IMR-90 (cell line): ENCODE measurements around the gene PIK3R4. TPM values are rescaled to one million over a fixed set of nuclear protein-coding genes. Genes with fewer than 3 reads are reported as not detected.
A peak's percentile ranks its signal among the peaks of the same experiment; 100 is the strongest.

Experiments used
- ATAC-seq: fragments of 200-7000 bp; cut with Tn5 transposase; 2 replicates; pipeline ENCODE4 v1.9.1; 2020; ENCODE audit warnings: low read depth, mild to moderate bottlenecking, moderate library complexity
- BruUV-seq: library from RNA; stranded (reverse); fragments of 400-500 nt; replicated peaks from 2 replicates; lab custom pipeline; 2021; lab: Mats Ljungman, UMichigan
- CTCF ChIA-PET: fragments of 300-600 bp; formaldehyde crosslinking; extraction: SDS; loops from one replicate; lab custom pipeline; 2021; ENCODE audit warnings: antibody characterized with exemption; lab: Yijun Ruan, JAX
- POLR2A ChIA-PET: fragments of 300-600 bp; sonication (Branson Sonifier 250); formaldehyde crosslinking; loops from one replicate; lab custom pipeline; 2022; ENCODE audit warnings: antibody characterized with exemption; ENCODE audit not compliant: unreplicated experiment; lab: Charles Lee
- DNase-seq: peaks from one replicate; pipeline ENCODE4 v3.0.0; 2013
- H2AFZ ChIP-seq: replicated peaks from 2 replicates; pipeline ENCODE3; 2013; ENCODE audit warnings: low read length, mild to moderate bottlenecking; ENCODE audit not compliant: poor library complexity
- H2AK5ac ChIP-seq: 2 replicates; pipeline ENCODE4 v1.6.1; 2013; ENCODE audit warnings: low read depth, low read length, inconsistent platforms
- H2AK9ac ChIP-seq: replicated peaks from 2 replicates; pipeline ENCODE3; 2013; ENCODE audit warnings: mild to moderate bottlenecking, low read depth, low read length, moderate library complexity; ENCODE audit not compliant: poor library complexity
- H2BK120ac ChIP-seq: 2 replicates; pipeline ENCODE4 v1.6.1; 2013; ENCODE audit warnings: low read depth, low read length, inconsistent platforms
- H2BK15ac ChIP-seq: 3 replicates; pipeline ENCODE4 v1.6.1; 2013; ENCODE audit warnings: low read depth, low read length, inconsistent platforms
- H2BK20ac ChIP-seq: 2 replicates; pipeline ENCODE4 v1.6.1; 2013; ENCODE audit warnings: low read depth, mild to moderate bottlenecking, inconsistent platforms, low read length, moderate library complexity
- H2BK5ac ChIP-seq: 2 replicates; pipeline ENCODE4 v1.6.1; 2013; ENCODE audit warnings: mild to moderate bottlenecking, low read depth, low read length, inconsistent platforms; ENCODE audit not compliant: poor library complexity, severe bottlenecking
- H3K14ac ChIP-seq: replicated peaks from 2 replicates; pipeline ENCODE4 v1.6.1; 2013; ENCODE audit warnings: low read depth, low read length, inconsistent platforms
- H3K18ac ChIP-seq: 2 replicates; pipeline ENCODE4 v1.6.1; 2013; ENCODE audit warnings: low read depth, low read length, control low read depth
- H3K23ac ChIP-seq: 2 replicates; pipeline ENCODE4 v1.6.1; 2013; ENCODE audit warnings: low read depth, low read length, inconsistent platforms
- H3K27ac ChIP-seq: 2 replicates; pipeline ENCODE4 v1.5.1; 2013; ENCODE audit warnings: mild to moderate bottlenecking, control low read depth, low read length; ENCODE audit not compliant: insufficient read depth
- H3K27me3 ChIP-seq: 2 replicates; pipeline ENCODE4 v1.6.1; 2013; ENCODE audit warnings: low read length; ENCODE audit not compliant: control insufficient read depth, insufficient read depth
- H3K36me3 ChIP-seq: 2 replicates; pipeline ENCODE4 v1.6.1; 2013; ENCODE audit warnings: low read length, mixed read lengths; ENCODE audit not compliant: control insufficient read depth, insufficient read depth
- H3K4ac ChIP-seq: 2 replicates; pipeline ENCODE4 v1.6.1; 2013; ENCODE audit warnings: low read depth, low read length, inconsistent platforms
- H3K4me1 ChIP-seq: 2 replicates; pipeline ENCODE4 v1.6.1; 2013; ENCODE audit warnings: low read length, mixed read lengths; ENCODE audit not compliant: control insufficient read depth, insufficient read depth
- H3K4me2 ChIP-seq: 2 replicates; pipeline ENCODE4 v1.6.1; 2013; ENCODE audit warnings: low read depth, mild to moderate bottlenecking, control low read depth, low read length, moderate library complexity
- H3K4me3 ChIP-seq: 2 replicates; pipeline ENCODE4 v1.5.1; 2013; ENCODE audit warnings: low read depth, mild to moderate bottlenecking, control low read depth, low read length, moderate library complexity; ENCODE audit not compliant: insufficient read depth
- H3K56ac ChIP-seq: 2 replicates; pipeline ENCODE4 v1.6.1; 2013; ENCODE audit warnings: low read length, inconsistent platforms; ENCODE audit not compliant: insufficient read depth; ENCODE audit errors: extremely low read depth
- H3K79me1 ChIP-seq, 2 experiments: 2 replicates each; pipeline ENCODE4 v1.6.1; 2013; ENCODE audit warnings: low read length in 2 of 2, inconsistent platforms in 1 of 2, low read depth in 1 of 2
- H3K9ac ChIP-seq: 2 replicates; pipeline ENCODE4 v1.6.1; 2013; ENCODE audit warnings: low read depth, low read length, control low read depth
- H3K9me1 ChIP-seq: 2 replicates; pipeline ENCODE4 v1.6.1; 2013; ENCODE audit warnings: low read length, inconsistent platforms; ENCODE audit not compliant: insufficient read depth
- H3K9me3 ChIP-seq: 2 replicates; pipeline ENCODE4 v1.6.1; 2013; ENCODE audit warnings: low read length; ENCODE audit not compliant: control insufficient read depth, insufficient read depth
- H4K20me1 ChIP-seq: 2 replicates; pipeline ENCODE4 v1.6.1; 2013; ENCODE audit warnings: low read length, inconsistent platforms; ENCODE audit not compliant: insufficient read depth
- H4K5ac ChIP-seq: 2 replicates; pipeline ENCODE4 v1.6.1; 2013; ENCODE audit warnings: mild to moderate bottlenecking, low read depth, low read length, control low read depth
- H4K8ac ChIP-seq, 2 experiments: 2 replicates each; pipeline ENCODE4 v1.6.1; 2013; ENCODE audit warnings: low read depth in 2 of 2, low read length in 2 of 2, control low read depth in 1 of 2, inconsistent platforms in 1 of 2
- H4K91ac ChIP-seq: 2 replicates; pipeline ENCODE4 v1.6.1; 2013; ENCODE audit warnings: low read depth, low read length, inconsistent platforms; ENCODE audit not compliant: insufficient read depth
- CHD1 ChIP-seq: IDR thresholded peaks from 2 replicates; pipeline ENCODE4 v1.6.1; 2012; ENCODE audit warnings: low read depth, low read length, improper control_type of control experiment
- FOS ChIP-seq: fragments of 150-350 bp; IDR thresholded peaks from 2 replicates; pipeline ENCODE4 v1.6.1; 2016; ENCODE audit warnings: low read depth, low read length
- WGBS, 2 experiments: methylation state at CpG; one replicate each; pipeline versions ENCODE4 v1.1.5 to v1.1.7; 2013; ENCODE audit warnings: missing lambda C conversion rate in 2 of 2; ENCODE audit not compliant: insufficient read length in 1 of 2; ENCODE audit errors: extremely low coverage in 2 of 2; 5-methylcytosine and 5-hydroxymethylcytosine counted together
- dilution Hi-C: fragments of 300-500 bp; cut with HindIII; formaldehyde crosslinking; loops from one replicate; pipeline ENCODE4 v1.14.3; 2018; ENCODE audit warnings: low sequenced_read_pairs; ENCODE audit not compliant: unreplicated experiment
- in situ Hi-C: fragments of 300-500 bp; cut with MboI; formaldehyde crosslinking; loops from 3 replicates; pipeline ENCODE4 v1.14.3; 2019; ENCODE audit warnings: low sequenced_read_pairs, inconsistent platforms, mixed read lengths
- intact Hi-C: fragments of 100-400 bp; cut with micrococcal nuclease; formaldehyde crosslinking; loops from 2 replicates; pipeline ENCODE4 v1.10.0; 2022
- polyA plus RNA-seq, 3 experiments: library from polyadenylated mRNA; depleted of rRNA; stranded (reverse); fragments of >200 nt; gene quantifications; 2 replicates each; pipeline ENCODE4 v1.2.3, GENCODE V29; 2012; ENCODE audit warnings: low replicate concordance in 1 of 3
- total RNA-seq: library from RNA; depleted of rRNA; stranded (reverse); fragments of >200 nt; gene quantifications from 2 replicates; pipeline ENCODE4 v1.2.3, GENCODE V29; 2012

Gene PIK3R4
- total and polyA plus RNA-seq, 2 of the 4 experiments (the other 2 are of a cell fraction): 19.7 to 27.2 TPM

DNA sequence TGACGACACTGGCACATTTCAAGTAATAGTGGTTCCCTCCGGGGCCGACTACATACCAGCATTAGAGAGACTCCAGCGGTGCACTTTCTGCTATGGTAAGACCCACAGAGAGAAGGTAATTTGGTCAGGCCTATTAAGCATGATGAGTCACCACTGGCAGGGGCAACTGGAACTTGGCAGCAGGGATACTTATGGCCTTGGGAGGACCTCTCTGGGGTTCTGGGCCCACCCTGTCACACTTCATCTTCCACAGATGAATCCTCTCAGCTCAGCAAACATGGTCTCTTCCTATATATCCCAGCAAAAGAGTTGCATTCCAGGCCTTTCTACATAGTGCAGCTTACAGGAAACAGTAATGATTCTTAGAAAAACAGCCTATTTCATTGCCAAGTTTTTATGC is 88.0 kb downstream of the PIK3R4 start:
- DNase-seq (peak; percentile 36), ATAC-seq (peak; percentile 58)
- TF ChIP-seq CHD1 (no peak), FOS (peak; percentile 31; the same call in 1 of the 2 replicates)
- no peak overlapping the region for H3K4me2 ChIP-seq
- no peak overlapping the region for H3K4me3 ChIP-seq
- ChIA-PET CTCF (interaction anchor here (1.2 kb wide), 1 partner anchor 9 kb away, joined by 3 read pairs; no protein-coding TSS in a partner anchor), POLR2A (no interaction called here)
- no peak overlapping the region for H3K9ac ChIP-seq
- no peak overlapping the region for H3K4ac ChIP-seq
- H2BK120ac ChIP-seq: no peak overlapping the region
- WGBS, 2 experiments: 40% methylated on average over 1 of the region's 4 CpGs; no CpG with 5 or more reads in 1 of the 2 experiments
- no peaks in the 10 kb centered on the region for H3K9me1 ChIP-seq
- no peaks in the 10 kb centered on the region for H3K36me3 ChIP-seq
- in situ Hi-C loops (no loop called here), dilution Hi-C loops (no loop called here), intact Hi-C loops (no loop called here)
- no peaks in the 10 kb centered on the region; the same call in 1 of the 2 replicates for H4K20me1 ChIP-seq
- H3K56ac ChIP-seq: no peak overlapping the region
- no peak overlapping the region for H4K5ac ChIP-seq
- no peaks in the 10 kb centered on the region for H3K27me3 ChIP-seq
- H2BK5ac ChIP-seq: no peak overlapping the region
- H3K14ac ChIP-seq: no peak overlapping the region
- no TSS peak for BruUV-seq
- no peak overlapping the region for H3K18ac ChIP-seq
- H4K91ac ChIP-seq: no peak overlapping the region
- no peaks in the 10 kb centered on the region for H3K4me1 ChIP-seq
- H2AK5ac ChIP-seq: no peak overlapping the region
- no peak overlapping the region for H2BK20ac ChIP-seq
- no peak overlapping the region for H3K27ac ChIP-seq
- no peaks in the 10 kb centered on the region for H3K9me3 ChIP-seq
- no peak overlapping the region for H3K23ac ChIP-seq
- H2AK9ac ChIP-seq: no peak overlapping the region
- H4K8ac ChIP-seq: no peak overlapping the region
- H2AFZ ChIP-seq: no peak overlapping the region
- H3K79me1 ChIP-seq: no peaks in the 10 kb centered on the region
- H2BK15ac ChIP-seq: no peak overlapping the region
